Measurements from ENCODE around the gene GSTT2B.
"Not testable (repeated sequence)": the region's sequence is repeated elsewhere in the genome, so short reads cannot be mapped to it uniquely, and the experiment has no call there.

Gene GSTT2B

DNA sequence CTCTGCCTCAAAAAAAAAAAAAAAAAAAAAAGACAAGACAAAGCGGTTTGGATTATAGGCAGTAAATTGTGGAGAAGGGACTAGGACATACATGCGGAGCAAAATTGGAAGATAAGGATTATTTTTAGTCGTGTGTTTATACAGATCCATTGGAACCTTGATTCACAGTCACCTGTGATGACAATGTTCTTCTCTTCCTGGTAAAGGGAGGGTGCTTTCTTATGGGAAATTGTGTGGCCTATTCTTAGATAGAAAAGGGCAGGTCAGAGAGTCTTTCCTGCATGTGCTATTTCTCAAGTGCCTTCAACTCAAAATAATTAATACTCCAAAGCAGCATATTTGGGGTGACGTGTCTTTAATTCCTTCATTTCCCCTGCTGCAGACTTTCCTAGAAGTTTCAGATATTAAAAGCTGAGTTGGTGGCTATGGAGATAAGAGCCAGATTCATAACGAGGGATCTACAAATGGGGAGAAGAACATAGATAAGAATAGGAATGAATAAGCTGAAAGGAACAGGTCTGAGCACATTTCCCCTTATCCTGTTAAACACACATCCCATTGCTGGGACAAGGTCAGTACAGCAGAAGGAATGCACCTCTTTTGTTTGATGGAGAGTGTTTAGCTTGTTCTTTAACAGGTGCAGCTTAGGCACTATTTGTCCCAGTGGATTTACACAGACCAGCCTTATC is 22.5 kb downstream of the GSTT2B start:
- no peak for DNase-seq

- DNase-seq = no peak
Measured at GRCh38 chr22:23926561-23926960, 34.4 kb downstream of the GSTT2B start.

DNA sequence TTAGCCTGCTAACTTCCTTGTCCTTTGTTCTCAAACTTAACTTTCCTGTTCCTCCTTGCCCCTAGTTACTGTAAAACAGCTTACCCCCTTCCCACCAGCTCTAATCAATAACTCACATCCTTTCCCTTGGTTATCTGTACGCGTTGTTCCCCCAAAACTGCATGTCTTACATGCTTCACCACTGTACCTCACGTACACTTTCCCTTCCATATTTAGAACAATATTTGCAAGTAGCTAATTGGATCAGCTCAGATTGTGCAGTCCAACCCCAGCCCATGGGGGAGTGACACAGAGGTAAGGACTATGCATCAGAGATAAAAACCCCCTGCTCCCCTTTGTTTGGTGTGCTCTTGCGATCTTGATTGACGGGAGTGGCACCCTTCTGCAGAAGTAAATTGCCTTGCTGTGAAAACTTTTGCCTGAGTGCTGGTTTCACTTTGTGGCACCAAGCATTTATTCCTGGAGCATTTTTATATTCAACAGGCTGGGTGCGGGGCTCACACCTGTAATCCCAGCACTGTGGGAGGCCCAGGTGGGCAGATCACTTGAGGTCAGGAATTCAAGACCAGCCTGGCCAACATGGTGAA is 35.9 kb downstream of the GSTT2B start:
- no peak for DNase-seq

DNA sequence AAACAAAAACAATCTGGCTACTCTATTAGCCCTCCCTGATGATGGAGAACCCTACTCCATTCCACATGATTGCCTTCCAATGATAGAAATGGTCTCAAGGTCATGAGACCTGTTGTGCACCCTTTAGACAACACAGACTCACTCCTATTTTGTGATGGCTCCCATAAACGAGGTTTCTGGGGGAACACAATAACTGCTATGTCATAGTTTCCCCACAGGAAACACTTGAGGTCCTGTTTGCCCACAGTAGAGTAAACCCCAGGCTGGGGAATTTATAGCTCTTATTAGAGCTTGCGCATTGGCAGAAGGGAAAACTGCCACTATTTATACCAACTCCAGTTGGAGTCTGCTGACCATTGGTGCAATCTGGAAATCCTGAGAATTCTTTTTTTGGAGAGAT is 38.1 kb downstream of the GSTT2B start:
- DNase-seq = no peak

DNA sequence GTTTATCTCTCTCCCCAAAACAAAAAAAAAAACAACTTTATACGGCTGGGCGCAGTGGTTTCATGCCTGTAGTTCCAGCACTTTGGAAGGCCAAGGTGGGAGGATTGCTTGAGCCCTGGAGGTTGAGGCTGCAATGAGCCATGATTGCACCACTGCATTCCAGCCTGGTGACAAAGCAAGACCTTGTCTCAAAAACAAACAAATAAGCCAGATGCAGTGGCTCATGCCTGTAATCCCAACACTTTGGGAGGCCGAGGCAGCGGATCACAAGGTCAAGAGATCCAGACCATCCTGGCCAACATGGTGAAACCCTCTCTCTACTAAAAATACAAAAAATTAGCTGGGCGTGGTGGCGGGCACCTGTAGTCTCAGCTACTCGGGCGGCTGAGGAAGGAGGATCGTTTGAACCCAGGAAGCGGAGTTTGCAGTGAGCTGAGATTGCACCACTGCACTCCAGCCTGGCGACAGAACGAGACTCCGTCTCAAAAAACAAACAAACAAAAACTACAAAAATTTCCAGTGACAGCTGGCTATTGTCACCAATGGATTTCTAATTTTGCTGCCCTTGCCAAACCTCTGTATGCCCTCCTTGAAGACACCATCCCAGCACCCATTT is 39.3 kb downstream of the GSTT2B start:
- DNase-seq = not testable (repeated sequence)

- DNase-seq = not testable (repeated sequence)
Measured at GRCh38 chr22:23920267-23920611, 40.8 kb downstream of the GSTT2B start.

DNA sequence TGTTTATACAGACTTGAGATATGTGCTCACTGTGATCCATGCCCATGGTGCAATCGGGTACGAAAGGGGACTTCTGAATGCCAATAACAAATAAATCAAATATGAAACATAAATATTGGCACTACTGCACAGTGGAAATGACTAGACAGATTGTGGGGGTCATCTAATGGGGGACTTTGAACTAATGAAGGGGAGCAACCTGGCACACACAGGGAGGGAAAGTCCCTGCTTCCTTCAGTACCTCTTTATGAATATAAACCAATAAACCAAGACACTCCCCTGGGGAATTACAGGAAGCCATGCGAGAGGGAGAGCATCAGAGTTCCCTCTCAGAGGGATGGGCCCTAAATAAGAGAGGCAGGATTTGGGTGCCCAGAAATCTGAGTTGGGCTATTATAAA is 45.7 kb downstream of the GSTT2B start:
- DNase-seq = no peak

DNA sequence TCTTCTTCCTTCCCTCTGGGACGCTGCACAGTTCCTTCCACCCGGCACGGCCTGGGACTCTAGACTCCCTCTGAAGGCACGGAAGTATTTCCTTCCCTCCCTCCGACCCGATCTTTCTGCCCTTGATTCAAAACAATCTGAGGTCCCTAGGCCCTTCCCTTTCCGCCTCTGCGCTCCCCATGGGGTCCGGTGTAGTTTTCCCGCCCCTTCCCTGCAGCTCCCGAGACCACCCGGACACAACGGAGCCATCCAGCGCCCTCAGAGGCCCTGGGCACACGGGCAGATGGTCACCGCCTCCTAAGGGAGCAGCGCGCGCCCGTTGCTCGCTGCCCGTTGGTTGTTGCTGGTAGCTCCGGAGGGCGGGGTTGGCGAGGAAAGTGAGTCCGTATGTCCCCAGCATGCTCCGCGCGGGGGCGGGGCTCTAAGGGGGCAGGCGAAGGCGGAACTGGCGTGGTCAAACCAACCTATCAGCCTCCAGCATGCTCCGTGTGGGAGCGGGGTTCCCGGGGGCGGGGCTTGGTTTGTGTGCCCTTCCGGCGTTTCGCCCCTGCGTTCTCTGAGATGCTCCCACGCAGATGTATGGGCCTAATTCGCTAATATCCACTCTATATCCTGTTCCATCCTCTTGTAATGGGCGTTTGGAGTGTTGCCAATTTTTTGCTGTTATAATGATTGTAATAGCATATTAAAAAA is 47.2 kb downstream of the GSTT2B start:
- peak; percentile 100 for DNase-seq

DNA sequence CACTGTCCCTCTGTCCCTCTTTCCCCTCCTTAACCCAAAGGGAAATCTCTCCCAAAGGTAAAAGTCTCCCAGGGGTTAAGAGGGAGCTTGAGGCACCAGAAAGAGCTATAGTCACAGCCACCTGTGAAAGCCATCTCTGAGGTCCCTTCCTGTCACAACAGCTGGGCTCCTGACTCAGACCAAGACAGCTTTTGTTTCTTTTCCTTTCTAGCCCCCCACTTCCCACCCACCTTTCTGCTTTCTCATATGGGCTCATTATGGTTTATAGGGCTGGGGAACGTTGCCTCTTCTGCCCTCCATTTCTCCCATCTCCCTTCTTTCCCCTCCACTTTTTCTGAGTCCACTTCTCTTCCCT is 47.7 kb downstream of the GSTT2B start:
- peak; percentile 40 for DNase-seq

DNA sequence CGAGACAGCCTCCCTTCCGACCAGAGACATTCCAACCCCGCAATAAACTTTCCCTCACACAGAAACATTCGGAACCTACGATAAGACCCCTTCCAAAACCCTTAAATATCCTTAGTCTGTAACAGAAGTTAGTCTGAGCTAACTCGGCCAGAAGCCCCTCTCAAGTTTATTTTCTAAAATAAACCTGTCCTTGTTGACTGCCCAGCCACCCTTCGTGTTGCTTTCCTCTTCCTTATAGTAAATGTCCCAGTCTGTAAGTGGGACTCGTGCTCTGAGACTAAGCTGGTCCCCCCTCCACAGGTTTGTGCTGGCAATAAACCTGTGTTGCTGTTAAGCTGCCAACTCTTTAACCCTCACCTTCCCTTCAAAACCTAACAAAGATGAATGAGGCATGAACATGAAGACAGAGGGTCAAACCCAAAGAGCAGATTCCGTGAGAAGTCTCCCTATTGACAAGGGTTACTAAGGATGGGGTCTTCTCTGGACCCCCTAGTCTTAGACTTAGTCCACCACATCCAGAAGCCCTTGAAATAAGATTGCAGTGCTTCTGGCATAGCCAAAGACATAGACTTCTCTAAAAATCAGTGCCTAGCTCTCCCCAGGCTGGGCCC is 48.6 kb downstream of the GSTT2B start:
- no peak for DNase-seq

DNA sequence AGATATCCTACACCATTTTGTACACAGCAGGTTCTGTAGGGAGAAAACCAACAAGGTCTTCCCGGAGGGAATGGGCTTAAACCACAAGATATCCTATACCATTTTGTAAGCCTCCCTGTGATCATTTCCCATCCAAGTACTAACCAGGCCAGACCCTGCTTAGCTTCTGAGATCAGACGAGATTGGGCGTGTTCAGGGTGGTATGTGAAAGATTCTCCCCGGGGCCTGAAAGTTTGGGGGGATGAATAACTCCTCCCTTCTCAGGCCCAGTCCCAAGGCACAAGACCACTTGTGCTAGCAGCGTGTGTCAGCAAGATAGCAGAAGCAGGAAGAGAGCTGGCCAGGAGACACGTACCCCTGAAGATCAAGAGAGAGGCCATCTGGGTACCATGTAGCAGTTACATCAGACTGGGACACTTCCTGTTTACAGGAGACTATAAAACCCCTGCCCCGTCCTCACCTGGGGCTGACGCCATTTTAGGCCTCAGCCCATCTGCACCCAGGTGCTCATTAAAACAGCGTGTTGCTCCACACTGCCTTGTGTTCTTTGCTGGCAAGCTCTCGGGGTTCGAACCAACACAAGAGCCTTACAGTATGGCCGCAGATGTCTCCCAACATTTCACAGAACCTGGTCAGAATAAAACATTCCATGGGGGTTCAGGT is 49.5 kb downstream of the GSTT2B start:
- DNase-seq = no peak

DNA sequence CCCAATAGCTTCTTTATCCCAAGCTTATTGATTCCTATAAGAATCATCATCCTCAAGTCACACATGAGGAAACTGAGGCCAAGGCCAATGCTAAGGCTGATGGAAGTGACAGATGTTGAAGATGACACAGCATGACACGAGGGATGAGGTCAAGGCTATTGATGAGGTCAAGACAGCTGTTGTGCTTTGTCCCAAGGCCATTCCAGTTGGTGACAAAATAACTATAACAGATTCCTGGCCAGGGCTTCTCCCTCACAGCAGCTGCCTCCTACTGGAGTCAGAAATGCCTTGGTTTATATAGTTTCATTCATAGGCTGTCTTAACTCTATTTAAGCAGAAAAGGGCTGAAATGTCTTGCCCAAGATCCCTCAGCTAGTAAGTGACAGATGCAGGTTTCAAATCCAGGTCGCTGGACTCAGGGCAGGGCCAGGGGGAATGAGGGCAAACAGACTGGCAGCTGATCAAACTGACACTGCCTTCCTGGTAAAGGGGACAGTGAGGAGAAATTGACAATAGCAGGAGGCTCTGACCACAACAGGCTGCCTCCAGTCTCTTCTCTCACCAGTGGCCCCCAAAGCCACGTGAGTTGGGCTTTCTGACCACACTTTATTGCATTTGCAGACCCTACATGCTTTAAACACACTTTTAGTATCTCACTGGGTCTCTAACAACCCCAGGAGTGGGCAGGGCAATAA is 50.4 kb downstream of the GSTT2B start:
- no peak for DNase-seq

DNA sequence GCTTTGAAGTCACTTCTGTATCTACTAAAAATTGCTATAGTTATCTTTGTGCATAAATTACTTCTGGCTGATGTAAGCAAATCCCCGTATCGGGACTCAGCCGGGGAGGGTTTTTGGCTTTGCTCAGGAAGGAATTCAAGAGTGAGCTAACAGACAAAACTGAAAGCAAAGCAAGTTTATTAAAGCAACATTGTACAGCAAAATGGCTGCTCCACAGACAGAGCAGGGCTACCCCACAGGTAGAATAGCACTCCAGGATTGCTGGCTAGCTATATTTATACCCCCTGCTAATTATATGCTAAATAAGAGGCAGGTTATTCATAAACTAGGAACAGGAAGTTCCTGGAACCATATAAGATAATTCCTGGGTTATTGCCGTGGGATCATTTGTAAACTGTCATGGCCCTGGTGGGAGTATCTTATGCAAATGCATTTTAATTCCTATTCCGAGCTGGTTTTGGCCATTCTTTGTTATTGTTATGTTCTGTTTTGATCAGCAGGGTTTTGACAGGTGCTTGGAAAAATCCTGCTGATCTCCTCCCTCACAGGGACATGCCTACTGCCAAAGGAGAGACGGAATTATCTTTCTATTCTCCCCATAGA is 51.6 kb downstream of the GSTT2B start:
- no peak for DNase-seq

- no peak for DNase-seq
Measured at GRCh38 chr22:23908587-23909205, 52.3 kb downstream of the GSTT2B start.

DNA sequence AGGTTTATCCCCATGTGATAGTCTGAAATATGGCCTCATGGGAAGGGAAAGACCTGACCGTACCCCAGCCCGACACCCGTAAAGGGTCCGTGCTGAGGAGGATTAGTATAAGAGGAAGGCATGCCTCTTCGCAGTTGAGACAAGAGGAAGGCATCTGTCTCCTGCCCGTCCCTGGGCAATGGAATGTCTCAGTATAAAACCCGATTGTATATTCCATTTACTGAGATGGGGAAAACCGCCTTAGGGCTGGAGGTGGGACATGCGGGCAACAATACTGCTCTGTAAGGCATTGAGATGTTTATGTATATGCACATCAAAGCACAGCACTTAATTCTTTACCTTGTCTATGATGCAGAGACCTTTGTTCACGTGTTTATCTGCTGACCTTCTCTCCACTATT is 53.6 kb downstream of the GSTT2B start:
- DNase-seq = not testable (repeated sequence)
